HG03575 (cell line): ENCODE measurements around the gene TMEM239.
"Not testable (repeated sequence)": the region's sequence is repeated elsewhere in the genome, so short reads cannot be mapped to it uniquely, and the experiment has no call there.

Source experiments
- ATAC-seq: cut with Tn5 transposase; IDR thresholded peaks from one replicate; pipeline ENCODE4 v1.9.1; 2021; ENCODE audit not compliant: unreplicated experiment, insufficient number of reproducible peaks, low FRiP score; ENCODE audit errors: extremely low read depth

TMEM239 gene

GRCh38 chr20:2798814-2799213 is 17.4 kb upstream of the TMEM239 start:
- ATAC-seq: no peak

DNA sequence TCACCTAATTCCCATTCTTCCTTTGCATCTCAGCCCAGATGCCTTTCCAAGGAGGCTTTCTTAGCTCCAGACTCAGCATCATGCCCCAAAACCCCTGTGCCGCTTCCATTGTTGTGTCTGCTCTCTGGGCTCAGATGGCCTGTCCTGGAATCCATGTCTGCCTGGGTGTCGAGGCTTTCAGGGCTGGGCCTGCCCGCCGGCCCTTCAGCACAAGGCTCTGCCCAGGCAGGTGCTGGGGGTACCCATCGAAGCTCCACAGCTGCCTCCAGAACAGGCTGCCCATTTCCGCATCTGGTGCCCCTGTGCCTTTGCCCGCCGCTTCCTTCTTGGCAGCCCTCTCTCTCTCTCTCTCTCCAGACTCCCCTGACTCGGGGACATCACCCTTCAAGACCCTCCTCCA is 16.9 kb upstream of the TMEM239 start:
- no peak for ATAC-seq

- no peak for ATAC-seq
Observed at GRCh38 chr20:2799688-2800520, 16.3 kb upstream of the TMEM239 start.

- no peak for ATAC-seq
Observed at GRCh38 chr20:2800521-2801285, 15.5 kb upstream of the TMEM239 start, which contains the start of gene CPXM1. CPXM1 (minus strand) TSS chr20:2800627; CDS start chr20:2800572, 55 bp downstream.

- no peak for ATAC-seq
Observed at GRCh38 chr20:2801286-2801728, 14.9 kb upstream of the TMEM239 start.

DNA sequence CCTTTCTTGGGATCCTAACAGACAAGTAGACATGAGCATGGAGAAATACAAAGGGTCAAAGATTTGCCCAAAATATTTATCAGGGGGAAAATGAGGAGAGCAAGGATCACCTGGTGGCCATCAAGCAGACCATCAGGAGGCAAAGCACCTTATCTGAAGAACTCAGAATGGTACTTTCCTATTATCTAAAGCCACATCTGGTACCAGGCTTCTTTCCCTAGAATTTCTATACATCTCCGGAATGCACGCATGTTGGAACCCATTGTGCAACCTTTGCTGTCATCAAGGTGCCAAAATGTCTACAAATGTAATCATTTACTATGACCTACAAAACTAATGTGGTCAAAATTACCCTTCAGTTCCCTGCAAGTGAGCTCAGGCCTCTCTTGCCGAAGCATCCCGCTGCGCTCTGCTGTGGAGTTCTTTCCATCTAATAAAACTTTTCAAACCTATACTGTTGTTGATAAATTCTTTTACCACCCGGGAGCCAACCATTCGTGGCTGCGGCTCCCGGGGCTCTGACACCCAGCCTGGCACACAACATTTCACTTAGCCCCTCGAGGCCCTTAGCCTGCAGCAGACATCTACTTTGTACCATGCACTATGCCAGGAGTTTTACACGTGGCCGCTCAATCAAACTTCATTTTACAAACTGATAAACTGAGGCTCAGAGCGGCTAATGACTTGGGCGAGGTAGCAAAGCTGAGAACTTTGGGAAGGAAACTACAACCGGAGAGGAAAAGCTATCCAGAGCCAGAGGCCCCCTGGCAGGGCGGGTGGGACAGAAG is 11.9 kb upstream of the TMEM239 start:
- ATAC-seq: no peak

- no peak for ATAC-seq
Observed at GRCh38 chr20:2804852-2805688, 11.1 kb upstream of the TMEM239 start.

DNA sequence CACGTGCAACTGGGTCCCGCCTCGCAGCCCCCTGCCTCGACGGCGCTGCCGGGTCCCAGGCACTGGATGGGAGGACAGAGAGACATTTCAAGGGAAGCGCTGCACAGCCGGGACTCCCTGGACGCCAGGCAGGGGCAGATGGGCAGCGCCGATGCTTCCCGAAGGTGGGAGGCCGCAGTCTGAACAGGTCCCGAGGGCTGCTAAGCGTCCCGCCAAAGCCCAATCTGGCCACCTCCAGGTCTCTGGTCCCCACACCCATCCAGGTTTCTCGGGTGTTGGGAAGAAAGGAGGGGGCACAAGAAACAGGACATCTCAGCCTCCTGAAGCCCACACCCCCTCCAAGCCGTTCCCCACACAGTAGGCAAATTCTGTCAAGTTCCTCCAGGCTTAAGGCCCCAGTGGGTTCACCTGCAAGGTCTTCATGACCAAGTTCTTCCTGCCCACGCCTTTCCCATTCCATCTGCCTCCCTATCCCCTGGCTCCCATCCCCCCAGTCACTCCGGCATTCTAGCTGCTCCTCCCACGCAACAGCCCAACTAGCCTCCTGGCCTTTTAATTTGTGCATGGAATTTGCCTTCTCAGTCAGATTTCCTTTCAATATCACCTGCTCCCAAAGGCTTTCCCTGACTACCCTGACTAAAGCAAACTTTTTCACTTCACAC is 10.3 kb upstream of the TMEM239 start:
- no peak for ATAC-seq

- no peak for ATAC-seq
Observed at GRCh38 chr20:2806351-2806701, 9.8 kb upstream of the TMEM239 start.

- no peak for ATAC-seq
Observed at GRCh38 chr20:2807019-2807418, 9.1 kb upstream of the TMEM239 start.

DNA sequence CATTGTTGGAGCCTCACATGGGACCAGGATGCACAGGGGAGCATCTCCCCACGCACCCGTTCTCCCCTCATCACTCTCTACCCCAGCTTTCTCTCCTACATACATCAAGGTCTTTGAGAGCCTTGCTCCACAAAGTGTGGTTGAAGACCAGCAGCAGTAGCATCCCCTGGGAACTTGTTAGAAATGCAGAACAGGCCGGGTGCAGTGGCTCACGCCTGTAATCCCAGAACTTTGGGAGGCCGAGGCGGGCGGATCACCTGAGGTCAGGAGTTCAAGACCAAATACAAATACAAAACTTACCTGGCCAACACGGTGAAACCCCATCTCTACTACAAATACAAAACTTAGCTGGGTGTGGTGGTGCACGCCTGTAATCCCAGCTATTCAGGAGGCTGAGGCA is 8.2 kb upstream of the TMEM239 start:
- not testable (repeated sequence) for ATAC-seq

DNA sequence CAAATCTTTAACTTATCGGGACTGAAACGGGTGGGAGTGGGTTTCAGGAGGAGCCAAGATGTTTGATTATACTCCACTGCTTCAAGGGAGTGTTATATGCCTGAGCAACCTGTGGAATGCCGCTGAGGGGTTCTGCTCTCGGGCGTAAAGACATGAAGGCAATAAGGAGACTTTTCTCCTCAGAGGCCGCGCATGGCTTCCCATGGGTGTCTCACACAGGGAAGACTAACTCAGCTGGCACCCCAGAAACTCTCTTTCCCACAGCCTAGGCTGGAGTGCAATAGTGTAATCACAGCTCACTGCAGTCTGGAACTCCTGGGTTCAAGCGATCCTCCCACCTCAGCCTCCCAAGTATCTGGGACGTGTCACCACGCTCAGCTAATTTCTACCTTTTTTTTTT is 6.5 kb upstream of the TMEM239 start:
- ATAC-seq: no peak

DNA sequence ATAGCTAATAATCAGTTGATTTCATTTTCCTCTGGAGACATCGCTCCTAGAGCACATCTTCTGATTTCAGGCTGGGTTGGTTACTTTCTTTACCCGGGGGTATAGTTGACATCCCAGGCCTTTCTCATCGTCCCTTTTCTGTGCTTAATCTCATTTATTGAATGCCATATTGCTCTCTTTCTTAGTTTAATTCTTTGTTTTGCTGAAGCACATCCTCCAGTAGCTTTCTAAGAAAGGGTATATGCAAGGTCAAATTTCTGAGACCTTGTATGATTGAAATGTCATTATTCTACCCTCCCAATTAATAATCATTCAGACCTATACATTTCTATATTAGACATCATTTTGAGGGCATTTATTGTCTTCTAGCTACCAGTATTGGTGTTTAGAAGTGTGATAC is 4.0 kb upstream of the TMEM239 start:
- no peak for ATAC-seq

DNA sequence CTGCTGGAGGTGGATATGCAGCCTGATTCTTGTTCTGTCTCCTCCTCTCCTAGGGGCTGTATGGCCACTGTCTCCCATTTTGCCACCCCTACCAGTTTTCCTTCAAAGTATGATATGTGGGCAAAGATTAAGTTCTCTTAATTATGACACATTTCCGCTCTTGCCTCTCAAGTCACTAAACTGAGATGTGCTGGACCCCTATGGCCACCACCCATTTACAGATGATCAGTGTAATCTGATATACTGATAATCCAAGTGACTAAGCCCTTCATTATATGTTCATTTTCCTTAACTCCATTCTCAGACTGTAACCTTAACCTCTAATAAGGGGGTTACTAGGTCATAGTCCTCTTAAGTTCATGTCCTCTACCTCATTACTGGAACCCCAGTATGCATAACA is 2.1 kb upstream of the TMEM239 start:
- no peak for ATAC-seq

DNA sequence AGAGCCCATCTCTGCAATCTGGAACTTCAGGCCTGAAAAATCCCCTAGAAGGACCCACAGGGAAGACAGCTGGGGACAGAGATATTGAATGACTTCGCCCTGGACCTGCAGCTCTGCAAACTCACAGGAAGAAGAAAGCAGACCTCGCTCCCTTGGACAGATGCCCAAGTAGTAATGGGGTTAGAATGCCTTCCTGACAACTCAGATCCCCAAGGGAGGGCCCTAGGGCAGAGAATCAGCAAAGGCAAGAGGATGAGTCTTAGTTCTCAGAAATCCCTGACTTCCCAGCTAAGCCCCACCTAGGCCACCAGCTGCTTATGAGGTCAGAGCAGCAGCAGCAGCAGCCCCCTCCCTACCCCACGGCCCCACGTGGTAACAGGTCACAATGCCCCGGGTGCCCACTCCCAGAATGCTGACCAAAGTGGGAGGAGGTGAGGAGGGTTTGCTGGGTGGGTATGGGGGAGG is 1.5 kb upstream of the TMEM239 start, which contains the start of gene C20orf141:
Gene C20orf141, plus strand, starts transcription at position 401 of the 465 bp plus-strand sequence. CDS start 198 bp downstream, outside the sequence.
- ATAC-seq: no peak

- no peak for ATAC-seq
Observed at GRCh38 chr20:2815242-2815900, 793 bp upstream of the TMEM239 start.

DNA sequence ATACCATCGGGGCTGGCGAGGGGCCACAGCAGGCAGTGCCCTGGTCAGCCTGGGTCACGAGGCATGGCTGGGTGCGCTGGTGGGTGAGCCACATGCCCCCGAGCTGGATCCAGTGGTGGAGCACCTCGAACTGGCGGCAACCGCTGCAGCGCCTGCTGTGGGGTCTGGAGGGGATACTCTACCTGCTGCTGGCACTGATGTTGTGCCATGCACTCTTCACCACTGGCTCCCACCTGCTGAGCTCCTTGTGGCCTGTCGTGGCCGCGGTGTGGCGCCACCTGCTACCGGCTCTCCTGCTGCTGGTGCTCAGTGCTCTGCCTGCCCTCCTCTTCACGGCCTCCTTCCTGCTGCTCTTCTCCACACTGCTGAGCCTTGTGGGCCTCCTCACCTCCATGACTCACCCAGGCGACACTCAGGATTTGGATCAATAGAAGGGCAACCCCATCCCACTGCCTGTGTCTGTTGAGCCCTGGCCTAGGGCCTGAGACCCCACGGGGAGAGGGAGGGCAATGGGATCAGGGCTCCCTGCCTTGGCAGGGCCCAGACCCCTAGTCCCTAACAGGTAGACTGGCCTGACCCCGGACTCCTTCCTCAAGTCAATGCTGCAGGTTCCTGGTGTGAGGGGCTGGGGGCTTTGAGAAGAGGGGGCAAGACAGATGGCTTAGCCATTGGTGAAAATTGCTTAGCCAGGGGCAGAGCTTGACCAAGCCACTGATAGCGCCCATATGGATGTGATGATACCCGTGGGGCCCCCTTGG is 598 bp downstream of the TMEM239 start:
- no peak for ATAC-seq
